ENCODE measurements around the gene COL24A1. TPM values are rescaled to one million over a fixed set of nuclear protein-coding genes. Genes with fewer than 3 reads are reported as not detected.

COL24A1 gene
- total RNA-seq, 1 experiment from 2014 or later = 0.35 TPM

GRCh38 chr1:86176226-86176625 is 19.7 kb upstream of the COL24A1 start:
- no peaks in the 10 kb centered on the region for H3K79me1 ChIP-seq (ENCODE audit: insufficient read depth, low read depth, low read length, poor library complexity, severe bottlenecking)
- Mint-ChIP-seq H3K4me1 (no peaks in the 10 kb centered on the region), H3K36me3 (ENCODE audit: insufficient read depth in 1 of 3, low read depth in 3 of 3) (no peaks in the 10 kb centered on the region), H3K27me3 (ENCODE audit: low read depth) (peaks cover 8% of the 10 kb centered on the region), H3K9me3 (no peaks in the 10 kb centered on the region), H3K27ac (no peak overlapping the region), H3K4me3 (no peak overlapping the region)
- no peaks in the 10 kb centered on the region for H3K27me3 ChIP-seq (ENCODE audit: insufficient read depth, low read length)
- no peak overlapping the region for H3T11ph ChIP-seq (ENCODE audit: low read length)
- no peak overlapping the region for H2BK15ac ChIP-seq (ENCODE audit: low read depth, low read length)
- H2BK120ac ChIP-seq (ENCODE audit: low read depth, low read length, poor library complexity, severe bottlenecking) = no peak overlapping the region
- H4K5ac ChIP-seq (ENCODE audit: insufficient read length, low read depth, low read length) = no peak overlapping the region
- no peak overlapping the region for H3K14ac ChIP-seq (ENCODE audit: insufficient read depth, low read length)
- no peak overlapping the region for H3K4me2 ChIP-seq (ENCODE audit: insufficient read depth, insufficient read length, low read length)
- WGBS (ENCODE audit: extremely low coverage, insufficient read length, low lambda C conversion rate) = no CpG with 5 or more reads among the region's 5 CpGs
- no peaks in the 10 kb centered on the region for H3K4me1 ChIP-seq (ENCODE audit: insufficient read depth, low read length)
- DNase-seq = no peak
- H3K79me2 ChIP-seq (ENCODE audit: insufficient read depth, low read length) = no peaks in the 10 kb centered on the region
- H4K8ac ChIP-seq (replicated peaks; ENCODE audit: insufficient read length, low read depth, low read length) = no peak overlapping the region
- no peaks in the 10 kb centered on the region for H3K23me2 ChIP-seq (ENCODE audit: insufficient read length, low read depth, low read length, poor library complexity, severe bottlenecking)
- H3K18ac ChIP-seq (ENCODE audit: insufficient read length, low read depth, low read length) = no peak overlapping the region
- H2AK5ac ChIP-seq (ENCODE audit: insufficient read length, low read length) = no peak overlapping the region
- H4K20me1 ChIP-seq (ENCODE audit: control insufficient read depth, insufficient read depth, insufficient read length) = no peaks in the 10 kb centered on the region
- no peak overlapping the region for H2BK12ac ChIP-seq (ENCODE audit: insufficient read length, low read depth, low read length)
- no peak overlapping the region for H3K56ac ChIP-seq (ENCODE audit: insufficient read length, low read depth, low read length)
- no peak overlapping the region for H3K23ac ChIP-seq (ENCODE audit: insufficient read length, low read depth, low read length)
- H2BK5ac ChIP-seq (ENCODE audit: insufficient read length, low read length) = no peak overlapping the region
- H3K4ac ChIP-seq (ENCODE audit: low read depth, low read length) = no peak overlapping the region
- H2BK20ac ChIP-seq (ENCODE audit: low read depth, low read length, poor library complexity, severe bottlenecking) = no peak overlapping the region
- no peak overlapping the region for H3K9ac ChIP-seq (ENCODE audit: extremely low read depth, insufficient read length, low read length)
- H2AFZ ChIP-seq (ENCODE audit: low read length) = no peak overlapping the region
- H4K91ac ChIP-seq (ENCODE audit: insufficient read length, low read depth, low read length) = no peak overlapping the region
- no peak for TF ChIP-seq CTCF (conservative IDR thresholded peaks at IDR 0.05)
- H3K9me3 ChIP-seq (ENCODE audit: control insufficient read depth, low read depth, low read length) = no peaks in the 10 kb centered on the region
- no peak overlapping the region for H3K27ac ChIP-seq (ENCODE audit: insufficient read length, low read depth, low read length)
